ENCODE results near the gene ERMN. TPM values are rescaled to one million over a fixed set of nuclear protein-coding genes. Genes with fewer than 3 reads are reported as not detected.

Gene ERMN
- polyA plus RNA-seq, 2 donors, result 0.06 to 0.10 TPM

- no peaks in the 10 kb centered on the region for H3K9me3 ChIP-seq (ENCODE audit: control insufficient read depth in 2 of 2, insufficient read depth in 1 of 2, low read depth in 1 of 2, low read length in 1 of 2)
- H3K27me3 ChIP-seq (ENCODE audit: control insufficient read depth in 1 of 2, insufficient read depth in 2 of 2, low read length in 2 of 2), result no peaks in the 10 kb centered on the region
- no peaks in the 10 kb centered on the region for H3K4me1 ChIP-seq (ENCODE audit: control insufficient read depth in 2 of 2, insufficient read depth in 2 of 2, low read length in 1 of 2)
- H3K27ac ChIP-seq (ENCODE audit: low read depth in 2 of 2, low read length in 1 of 2), result no peak overlapping the region
- 48 to 69% methylated on average over 2 of the region's 2 CpGs for WGBS, 2 donors
- no peaks in the 10 kb centered on the region for H3K36me3 ChIP-seq (ENCODE audit: control insufficient read depth in 2 of 2, insufficient read depth in 2 of 2, low read length in 1 of 2)
- H3K4me3 ChIP-seq (ENCODE audit: low read depth in 1 of 2, low read length in 2 of 2), result no peak overlapping the region
These were observed 22.0 kb downstream of the ERMN start for GRCh38 chr2:157303612-157304011.

GRCh38 chr2:157302492-157303099, 23.0 kb downstream of the ERMN start:
- no peaks in the 10 kb centered on the region for H3K36me3 ChIP-seq (ENCODE audit: control insufficient read depth in 2 of 2, insufficient read depth in 2 of 2, low read length in 1 of 2)
- no peak overlapping the region for H3K27ac ChIP-seq (ENCODE audit: low read depth in 2 of 2, low read length in 1 of 2)
- WGBS, 2 donors, result 34 to 40% methylated on average over 9 of the region's 9 CpGs
- H3K27me3 ChIP-seq (ENCODE audit: control insufficient read depth in 1 of 2, insufficient read depth in 2 of 2, low read length in 2 of 2), result no peaks in the 10 kb centered on the region
- no peaks in the 10 kb centered on the region for H3K4me1 ChIP-seq (ENCODE audit: control insufficient read depth in 2 of 2, insufficient read depth in 2 of 2, low read length in 1 of 2)
- H3K9me3 ChIP-seq (ENCODE audit: control insufficient read depth in 2 of 2, insufficient read depth in 1 of 2, low read depth in 1 of 2, low read length in 1 of 2), result no peaks in the 10 kb centered on the region
- no peak overlapping the region for H3K4me3 ChIP-seq (ENCODE audit: low read depth in 1 of 2, low read length in 2 of 2)

DNA sequence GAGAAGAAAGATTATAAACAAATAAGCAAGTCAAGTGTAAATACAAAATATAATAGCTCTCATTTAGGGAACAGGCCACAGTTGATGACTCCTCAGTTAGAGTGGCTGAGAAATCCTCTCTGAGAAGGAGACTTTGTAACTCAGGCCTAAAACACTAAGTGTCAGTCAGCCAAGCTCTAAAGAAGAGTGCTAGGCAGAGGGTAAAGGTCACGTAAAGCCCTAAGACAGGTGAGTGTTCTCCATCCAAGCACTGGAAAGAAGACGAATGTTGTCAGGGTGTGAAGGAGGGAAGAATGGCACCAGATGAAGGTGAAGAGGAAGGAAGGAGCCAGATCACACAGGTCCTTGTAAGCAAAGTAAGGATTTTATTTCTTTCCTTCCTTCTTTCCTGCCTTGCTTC, 24.3 kb downstream of the ERMN start:
- Histone ChIP-seq H3K9me3 (ENCODE audit: control insufficient read depth in 2 of 2, insufficient read depth in 1 of 2, low read depth in 1 of 2, low read length in 1 of 2) (no peaks in the 10 kb centered on the region), H3K36me3 (ENCODE audit: control insufficient read depth in 2 of 2, insufficient read depth in 2 of 2, low read length in 1 of 2) (no peaks in the 10 kb centered on the region), H3K27me3 (ENCODE audit: control insufficient read depth in 1 of 2, insufficient read depth in 2 of 2, low read length in 2 of 2) (no peaks in the 10 kb centered on the region), H3K4me3 (ENCODE audit: low read depth in 1 of 2, low read length in 2 of 2) (no peak overlapping the region), H3K27ac (ENCODE audit: low read depth in 2 of 2, low read length in 1 of 2) (no peak overlapping the region), H3K4me1 (ENCODE audit: control insufficient read depth in 2 of 2, insufficient read depth in 2 of 2, low read length in 1 of 2) (no peaks in the 10 kb centered on the region)
- WGBS, 2 donors, result 80 to 88% methylated on average over 2 of the region's 2 CpGs

GRCh38 chr2:157296958-157297357, 28.7 kb downstream of the ERMN start:
- Histone ChIP-seq H3K36me3 (ENCODE audit: control insufficient read depth in 2 of 2, insufficient read depth in 2 of 2, low read length in 1 of 2) (no peaks in the 10 kb centered on the region), H3K4me3 (ENCODE audit: low read depth in 1 of 2, low read length in 2 of 2) (no peak overlapping the region), H3K9me3 (ENCODE audit: control insufficient read depth in 2 of 2, insufficient read depth in 1 of 2, low read depth in 1 of 2, low read length in 1 of 2) (no peaks in the 10 kb centered on the region), H3K4me1 (ENCODE audit: control insufficient read depth in 2 of 2, insufficient read depth in 2 of 2, low read length in 1 of 2) (no peaks in the 10 kb centered on the region), H3K27ac (ENCODE audit: low read depth in 2 of 2, low read length in 1 of 2) (no peak overlapping the region), H3K27me3 (ENCODE audit: control insufficient read depth in 1 of 2, insufficient read depth in 2 of 2, low read length in 2 of 2) (no peaks in the 10 kb centered on the region)
- WGBS, 2 donors, result 92 to 93% methylated on average over 4 of the region's 4 CpGs

DNA sequence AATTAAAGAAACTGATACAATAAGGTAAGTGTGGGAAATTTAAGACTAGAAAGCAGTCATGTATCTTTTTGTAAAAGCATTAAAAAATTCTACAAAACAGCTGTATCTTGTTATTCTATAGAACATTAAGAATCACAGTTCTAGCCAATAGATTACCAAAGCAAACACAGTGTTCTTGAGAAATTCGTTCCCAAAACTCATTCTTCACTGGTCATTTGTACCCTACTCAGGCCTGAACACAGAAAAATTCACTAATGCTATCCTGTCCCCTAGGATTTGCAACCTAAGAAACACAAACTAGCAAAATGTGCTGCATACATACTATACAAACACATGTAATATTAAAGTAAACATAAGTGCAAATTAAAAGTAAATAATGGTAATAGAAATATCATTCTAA, 29.1 kb downstream of the ERMN start:
- Histone ChIP-seq H3K4me3 (ENCODE audit: low read depth in 1 of 2, low read length in 2 of 2) (no peak overlapping the region), H3K36me3 (ENCODE audit: control insufficient read depth in 2 of 2, insufficient read depth in 2 of 2, low read length in 1 of 2) (no peaks in the 10 kb centered on the region), H3K4me1 (ENCODE audit: control insufficient read depth in 2 of 2, insufficient read depth in 2 of 2, low read length in 1 of 2) (no peaks in the 10 kb centered on the region), H3K27me3 (ENCODE audit: control insufficient read depth in 1 of 2, insufficient read depth in 2 of 2, low read length in 2 of 2) (no peaks in the 10 kb centered on the region), H3K27ac (ENCODE audit: low read depth in 2 of 2, low read length in 1 of 2) (no peak overlapping the region), H3K9me3 (ENCODE audit: control insufficient read depth in 2 of 2, insufficient read depth in 1 of 2, low read depth in 1 of 2, low read length in 1 of 2) (no peaks in the 10 kb centered on the region)
- WGBS, 2 donors, result 31 to 45% methylated on average over 1 of the region's 1 CpG

- WGBS, 2 donors, result 89 to 93% methylated on average over 5 of the region's 5 CpGs
- H3K27me3 ChIP-seq (ENCODE audit: control insufficient read depth in 1 of 2, insufficient read depth in 2 of 2, low read length in 2 of 2), result no peaks in the 10 kb centered on the region
- no peak overlapping the region for H3K27ac ChIP-seq (ENCODE audit: low read depth in 2 of 2, low read length in 1 of 2)
- H3K4me3 ChIP-seq (ENCODE audit: low read depth in 1 of 2, low read length in 2 of 2), result no peak overlapping the region
- no peaks in the 10 kb centered on the region for H3K9me3 ChIP-seq (ENCODE audit: control insufficient read depth in 2 of 2, insufficient read depth in 1 of 2, low read depth in 1 of 2, low read length in 1 of 2)
- no peaks in the 10 kb centered on the region for H3K36me3 ChIP-seq (ENCODE audit: control insufficient read depth in 2 of 2, insufficient read depth in 2 of 2, low read length in 1 of 2)
- no peaks in the 10 kb centered on the region for H3K4me1 ChIP-seq (ENCODE audit: control insufficient read depth in 2 of 2, insufficient read depth in 2 of 2, low read length in 1 of 2)
These were observed 32.8 kb downstream of the ERMN start for GRCh38 chr2:157292853-157293252.

- no peaks in the 10 kb centered on the region for H3K27me3 ChIP-seq (ENCODE audit: control insufficient read depth in 1 of 2, insufficient read depth in 2 of 2, low read length in 2 of 2)
These were observed 34.6 kb downstream of the ERMN start for GRCh38 chr2:157291018-157291417.

DNA sequence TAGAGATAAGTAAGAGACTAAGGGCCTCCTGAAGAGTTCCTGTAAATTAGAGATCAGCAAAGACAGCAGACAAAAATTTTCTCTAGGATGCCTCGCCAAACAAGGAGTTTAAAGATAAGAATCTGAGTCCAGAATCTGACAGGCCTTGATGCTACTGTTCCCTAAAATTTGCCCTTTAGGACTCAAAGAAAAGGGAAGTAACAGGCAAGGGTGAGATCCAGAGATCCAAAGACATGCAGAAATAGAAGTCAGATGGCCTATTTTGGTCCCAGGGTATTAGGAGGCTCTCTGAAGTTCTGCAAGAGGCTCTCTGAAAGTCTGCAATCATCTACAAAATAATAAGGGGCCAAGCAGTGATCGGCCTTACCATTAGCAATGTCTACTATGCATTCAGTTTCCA, 35.1 kb downstream of the ERMN start:
- no peak overlapping the region for H3K27ac ChIP-seq (ENCODE audit: low read depth in 2 of 2, low read length in 1 of 2)
- no peak overlapping the region for H3K4me3 ChIP-seq (ENCODE audit: low read depth in 1 of 2, low read length in 2 of 2)
- no peaks in the 10 kb centered on the region for H3K9me3 ChIP-seq (ENCODE audit: control insufficient read depth in 2 of 2, insufficient read depth in 1 of 2, low read depth in 1 of 2, low read length in 1 of 2)
- no peaks in the 10 kb centered on the region for H3K27me3 ChIP-seq (ENCODE audit: control insufficient read depth in 1 of 2, insufficient read depth in 2 of 2, low read length in 2 of 2)
- H3K36me3 ChIP-seq (ENCODE audit: control insufficient read depth in 2 of 2, insufficient read depth in 2 of 2, low read length in 1 of 2), result no peaks in the 10 kb centered on the region
- WGBS, 2 donors, result 92 to 94% methylated on average over 2 of the region's 2 CpGs
- no peaks in the 10 kb centered on the region for H3K4me1 ChIP-seq (ENCODE audit: control insufficient read depth in 2 of 2, insufficient read depth in 2 of 2, low read length in 1 of 2)

More at GRCh38 chr2:157291018-157291417, 34.6 kb downstream of the ERMN start:
- Histone ChIP-seq H3K36me3 (ENCODE audit: control insufficient read depth in 2 of 2, insufficient read depth in 2 of 2, low read length in 1 of 2) (no peaks in the 10 kb centered on the region), H3K4me1 (ENCODE audit: control insufficient read depth in 2 of 2, insufficient read depth in 2 of 2, low read length in 1 of 2) (no peaks in the 10 kb centered on the region), H3K27ac (ENCODE audit: low read depth in 2 of 2, low read length in 1 of 2) (no peak overlapping the region), H3K4me3 (ENCODE audit: low read depth in 1 of 2, low read length in 2 of 2) (no peak overlapping the region), H3K9me3 (ENCODE audit: control insufficient read depth in 2 of 2, insufficient read depth in 1 of 2, low read depth in 1 of 2, low read length in 1 of 2) (no peaks in the 10 kb centered on the region)
- whole genome bisulfite sequencing, 2 donors, result 79 to 93% methylated on average over 1 of the region's 1 CpG

DNA sequence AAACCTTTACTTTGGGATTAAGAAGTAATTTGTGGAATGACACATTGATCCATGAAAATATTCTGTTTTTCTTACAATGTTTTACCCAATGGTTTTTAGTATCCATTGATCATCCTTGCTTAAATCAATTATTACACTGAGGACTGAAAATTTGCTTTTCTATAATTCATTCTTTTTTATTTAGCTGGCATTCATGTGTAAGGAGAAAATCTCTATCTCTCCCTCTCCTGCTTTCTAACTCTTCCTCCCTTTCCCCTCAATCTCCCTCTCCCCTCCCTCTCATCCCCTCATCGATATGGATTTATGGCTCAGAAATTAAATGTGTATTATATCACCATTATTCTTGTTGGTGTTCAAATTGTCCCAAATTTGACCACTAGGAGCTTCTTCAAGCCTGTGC, 38.5 kb downstream of the ERMN start:
- 91 to 96% methylated on average over 1 of the region's 1 CpG for WGBS, 2 donors
- Histone ChIP-seq H3K27ac (ENCODE audit: low read depth in 2 of 2, low read length in 1 of 2) (no peak overlapping the region), H3K4me3 (ENCODE audit: low read depth in 1 of 2, low read length in 2 of 2) (no peak overlapping the region), H3K27me3 (ENCODE audit: control insufficient read depth in 1 of 2, insufficient read depth in 2 of 2, low read length in 2 of 2) (no peaks in the 10 kb centered on the region), H3K9me3 (ENCODE audit: control insufficient read depth in 2 of 2, insufficient read depth in 1 of 2, low read depth in 1 of 2, low read length in 1 of 2) (no peaks in the 10 kb centered on the region), H3K36me3 (ENCODE audit: control insufficient read depth in 2 of 2, insufficient read depth in 2 of 2, low read length in 1 of 2) (no peaks in the 10 kb centered on the region), H3K4me1 (ENCODE audit: control insufficient read depth in 2 of 2, insufficient read depth in 2 of 2, low read length in 1 of 2) (no peaks in the 10 kb centered on the region)

- Histone ChIP-seq H3K27ac (ENCODE audit: low read depth in 2 of 2, low read length in 1 of 2) (no peak overlapping the region), H3K4me1 (ENCODE audit: control insufficient read depth in 2 of 2, insufficient read depth in 2 of 2, low read length in 1 of 2) (no peaks in the 10 kb centered on the region), H3K36me3 (ENCODE audit: control insufficient read depth in 2 of 2, insufficient read depth in 2 of 2, low read length in 1 of 2) (no peaks in the 10 kb centered on the region), H3K9me3 (ENCODE audit: control insufficient read depth in 2 of 2, insufficient read depth in 1 of 2, low read depth in 1 of 2, low read length in 1 of 2) (peaks cover 0 to 3% of the 10 kb centered on the region in 2 donors), H3K27me3 (ENCODE audit: control insufficient read depth in 1 of 2, insufficient read depth in 2 of 2, low read length in 2 of 2) (no peaks in the 10 kb centered on the region), H3K4me3 (ENCODE audit: low read depth in 1 of 2, low read length in 2 of 2) (no peak overlapping the region)
- WGBS, 2 donors, result 62 to 65% methylated on average over 2 of the region's 2 CpGs
These were observed 42.2 kb downstream of the ERMN start for GRCh38 chr2:157283468-157283867.
